ENCODE data around the gene UBAC1.

GRCh38 chr9:135907431-135908092 is 53.6 kb downstream of the UBAC1 start, which contains the start of gene CAMSAP1:
- TF ChIP-seq EZH2 (IDR thresholded peaks at IDR 0.05; ENCODE audit: borderline replicate concordance, low read depth, low read length, poor library complexity, severe bottlenecking) (no peak), CTCF (conservative IDR thresholded peaks at IDR 0.05; ENCODE audit: low read depth, low read length) (no peak)
